ENCODE measurements around the gene CCDC38. TPM values are rescaled to one million over a fixed set of nuclear protein-coding genes. Genes with fewer than 3 reads are reported as not detected.

The CCDC38 gene
- total and polyA plus RNA-seq, 7 donors, result 0.04 to 0.30 (median 0.08) TPM; not detected in 4

- H3K27ac ChIP-seq, result no peak overlapping the region
- DNase-seq, result no peak
- 60 to 67% (median 63%) methylated on average over 27 of the region's 27 CpGs for WGBS, 3 donors
- intact Hi-C loops (cut with DNase I), result no loop called here
- ATAC-seq, result no peak
- no peak for TF ChIP-seq CTCF (IDR thresholded peaks at IDR 0.05)
- H3K27me3 ChIP-seq (ENCODE audit: insufficient read depth in 3 of 3, low read length in 2 of 3), result peaks cover 0 to 2% (median 0%) of the 10 kb centered on the region in 3 donors
- no peak overlapping the region for H3K4me3 ChIP-seq
- H3K4me1 ChIP-seq, result no peaks in the 10 kb centered on the region
- no peaks in the 10 kb centered on the region for H3K36me3 ChIP-seq (ENCODE audit: insufficient read depth in 1 of 2, low read depth in 1 of 2)
- H3K9me3 ChIP-seq, result no peaks in the 10 kb centered on the region
Observed at GRCh38 chr12:95956557-95957145, 14.2 kb upstream of the CCDC38 start.

GRCh38 chr12:95955549-95956159, 13.2 kb upstream of the CCDC38 start:
- ATAC-seq (no peak), DNase-seq (no peak)
- Histone ChIP-seq H3K27me3 (ENCODE audit: insufficient read depth in 3 of 3, low read length in 2 of 3) (peaks cover 0 to 2% (median 0%) of the 10 kb centered on the region in 3 donors), H3K4me3 (no peak overlapping the region), H3K36me3 (ENCODE audit: insufficient read depth in 1 of 2, low read depth in 1 of 2) (no peaks in the 10 kb centered on the region), H3K4me1 (no peaks in the 10 kb centered on the region), H3K9me3 (no peaks in the 10 kb centered on the region), H3K27ac (no peak overlapping the region)
- WGBS, 3 donors, result 74 to 82% (median 79%) methylated on average over 7 of the region's 7 CpGs
- intact Hi-C loops (cut with DNase I), result no loop called here
- no peak for TF ChIP-seq CTCF (IDR thresholded peaks at IDR 0.05)

GRCh38 chr12:95953000-95953399, 10.6 kb upstream of the CCDC38 start:
- TF ChIP-seq CTCF (IDR thresholded peaks at IDR 0.05), result no peak
- no peaks in the 10 kb centered on the region for H3K36me3 ChIP-seq (ENCODE audit: insufficient read depth in 1 of 2, low read depth in 1 of 2)
- ATAC-seq, result no peak
- intact Hi-C loops (cut with DNase I), result no loop called here
- DNase-seq, result no peak
- H3K4me3 ChIP-seq, result no peak overlapping the region
- WGBS, 3 donors, result 29 to 43% (median 35%) methylated on average over 1 of the region's 1 CpG
- no peaks in the 10 kb centered on the region for H3K9me3 ChIP-seq
- no peaks in the 10 kb centered on the region for H3K4me1 ChIP-seq
- H3K27me3 ChIP-seq (ENCODE audit: insufficient read depth in 3 of 3, low read length in 2 of 3), result no peaks in the 10 kb centered on the region
- H3K27ac ChIP-seq, result no peak overlapping the region

- H3K4me3 ChIP-seq, result no peak overlapping the region
- no peaks in the 10 kb centered on the region for H3K36me3 ChIP-seq (ENCODE audit: insufficient read depth in 1 of 2, low read depth in 1 of 2)
- ATAC-seq (no peak), DNase-seq (no peak)
- intact Hi-C loops (cut with DNase I), result no loop called here
- no peaks in the 10 kb centered on the region for H3K27me3 ChIP-seq (ENCODE audit: insufficient read depth in 3 of 3, low read length in 2 of 3)
- TF ChIP-seq CTCF (IDR thresholded peaks at IDR 0.05), result no peak
- no peaks in the 10 kb centered on the region for H3K4me1 ChIP-seq
- no peaks in the 10 kb centered on the region for H3K9me3 ChIP-seq
- no peak overlapping the region for H3K27ac ChIP-seq
Observed at GRCh38 chr12:95951515-95951914, 9.1 kb upstream of the CCDC38 start.

All from psoas muscle (tissue), 8 donors.